Rectal smooth muscle tissue (tissue), 1 donor: ENCODE measurements around the gene THSD4.

Source experiments
- H3K27ac ChIP-seq: one replicate; pipeline ENCODE4 v1.7.0; 2013; ENCODE audit warnings: low read depth, low read length, inconsistent platforms
- H3K27me3 ChIP-seq: one replicate; pipeline ENCODE4 v1.7.0; 2013; ENCODE audit warnings: low read length; ENCODE audit not compliant: control insufficient read depth, insufficient read depth
- H3K36me3 ChIP-seq: one replicate; pipeline ENCODE4 v1.7.0; 2013; ENCODE audit warnings: low read length; ENCODE audit not compliant: control insufficient read depth, insufficient read depth
- H3K4me1 ChIP-seq: one replicate; pipeline ENCODE4 v1.7.0; 2013; ENCODE audit warnings: low read length; ENCODE audit not compliant: control insufficient read depth, insufficient read depth
- H3K4me3 ChIP-seq: one replicate; pipeline ENCODE4 v1.7.0; 2013; ENCODE audit warnings: low read length
- H3K9ac ChIP-seq: one replicate; pipeline ENCODE4 v1.7.0; 2013; ENCODE audit warnings: low read length

The THSD4 gene

DNA sequence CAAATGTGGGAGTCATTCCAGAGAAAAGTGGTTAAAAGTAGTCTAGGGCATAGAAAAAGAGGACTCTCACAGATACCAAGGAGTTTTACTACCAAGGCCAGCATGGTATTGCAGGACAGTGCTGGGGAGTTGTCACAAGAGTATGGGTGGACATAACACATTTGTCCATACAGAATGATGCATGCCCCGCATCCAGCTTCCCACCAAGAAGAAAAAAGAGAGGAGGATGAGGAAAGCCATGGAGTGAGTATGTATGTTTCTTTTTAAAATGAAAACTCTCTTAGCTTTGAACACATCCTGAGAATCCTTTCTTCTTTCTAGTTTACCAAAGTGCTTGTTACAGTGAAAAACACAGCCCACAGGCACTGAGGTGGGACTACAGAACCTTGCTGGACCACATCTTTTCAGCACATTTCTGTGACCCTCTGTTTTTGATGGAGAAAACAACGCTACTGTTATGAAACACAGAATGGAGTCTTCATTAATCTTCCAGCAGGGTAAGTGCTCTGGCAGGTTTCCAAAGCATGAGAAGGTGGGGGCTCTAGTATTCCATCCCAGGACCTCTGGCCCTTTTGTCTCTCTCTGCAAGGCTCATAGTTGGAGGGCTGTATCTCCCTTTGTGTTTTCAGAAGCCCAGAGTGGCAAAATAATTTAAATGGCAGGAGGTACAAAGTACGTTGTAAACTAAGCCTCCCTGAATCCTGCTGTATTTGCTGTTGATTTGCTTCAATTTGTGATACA is 707.8 kb downstream of the THSD4 start:
- Histone ChIP-seq H3K9ac (no peak overlapping the region), H3K4me1 (no peaks in the 10 kb centered on the region), H3K27me3 (no peaks in the 10 kb centered on the region), H3K36me3 (peaks cover 26% of the 10 kb centered on the region), H3K4me3 (no peak overlapping the region), H3K27ac (no peak overlapping the region)

DNA sequence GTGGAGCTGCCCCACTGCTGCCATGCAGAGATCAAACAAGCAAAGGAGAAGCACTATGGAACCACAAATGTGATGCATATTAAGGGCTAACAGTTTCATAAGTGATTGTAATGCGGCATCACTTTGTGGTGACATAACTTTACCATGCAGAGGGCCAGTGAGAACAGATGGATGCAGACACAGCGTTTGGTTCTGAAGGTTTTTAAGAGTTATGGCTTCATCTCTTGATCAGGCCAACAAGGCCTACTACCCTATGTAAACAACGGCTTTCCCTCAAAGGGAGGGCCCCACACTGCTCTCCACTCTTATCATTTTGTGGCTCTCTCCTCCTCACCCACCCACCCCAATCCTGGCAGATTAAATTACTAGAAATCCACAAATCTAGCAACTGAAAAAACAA is 708.5 kb downstream of the THSD4 start:
- no peaks in the 10 kb centered on the region for H3K4me1 ChIP-seq
- H3K36me3 ChIP-seq: peaks cover 27% of the 10 kb centered on the region
- H3K27me3 ChIP-seq: no peaks in the 10 kb centered on the region
- H3K27ac ChIP-seq: no peak overlapping the region
- H3K9ac ChIP-seq: no peak overlapping the region
- no peak overlapping the region for H3K4me3 ChIP-seq

DNA sequence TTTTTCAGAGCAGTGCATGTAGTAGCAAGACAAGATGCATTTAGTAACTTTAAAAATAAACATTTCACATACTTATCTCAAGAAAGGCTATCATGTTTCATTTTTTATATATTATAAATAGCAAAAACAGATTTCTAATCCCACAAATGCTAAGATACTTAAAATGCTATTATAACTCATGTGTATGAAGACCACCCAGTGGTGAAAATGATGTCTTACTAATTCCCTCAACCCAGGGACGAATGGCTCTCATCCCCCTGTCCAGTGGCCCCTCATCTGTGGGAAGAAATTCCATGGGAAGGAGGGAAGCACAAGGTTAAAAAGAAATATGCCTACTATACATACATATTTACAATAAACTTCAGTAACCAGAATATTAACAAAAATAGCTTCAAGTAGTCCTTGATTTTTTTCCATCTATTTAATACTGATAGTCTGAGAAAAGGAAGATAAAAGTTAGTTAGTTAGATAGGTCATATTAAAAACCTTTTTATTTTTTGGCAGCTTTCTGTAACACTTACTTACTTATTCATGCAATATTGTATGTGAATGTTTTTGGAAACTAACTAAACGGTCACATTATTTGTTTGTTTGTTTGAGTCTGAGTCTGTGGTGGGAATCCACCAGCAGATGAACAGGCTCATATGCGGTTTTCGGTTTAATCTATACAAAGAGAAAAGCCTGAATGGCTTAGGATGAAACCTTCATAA is 709.9 kb downstream of the THSD4 start:
- H3K27ac ChIP-seq: no peak overlapping the region
- no peak overlapping the region for H3K9ac ChIP-seq
- H3K36me3 ChIP-seq: peaks cover 31% of the 10 kb centered on the region
- H3K27me3 ChIP-seq: no peaks in the 10 kb centered on the region
- H3K4me1 ChIP-seq: no peaks in the 10 kb centered on the region
- H3K4me3 ChIP-seq: no peak overlapping the region

- Histone ChIP-seq H3K4me1 (no peaks in the 10 kb centered on the region), H3K4me3 (no peak overlapping the region), H3K9ac (no peak overlapping the region), H3K27ac (no peak overlapping the region), H3K36me3 (peaks cover 31% of the 10 kb centered on the region), H3K27me3 (no peaks in the 10 kb centered on the region)
These were observed 710.9 kb downstream of the THSD4 start for GRCh38 chr15:71826196-71826595.

- H3K36me3 ChIP-seq: peaks cover 24% of the 10 kb centered on the region
These were observed 715.7 kb downstream of the THSD4 start for GRCh38 chr15:71830981-71831380.

More at GRCh38 chr15:71830981-71831380, 715.7 kb downstream of the THSD4 start:
- no peaks in the 10 kb centered on the region for H3K4me1 ChIP-seq
- H3K4me3 ChIP-seq: no peak overlapping the region
- H3K27ac ChIP-seq: no peak overlapping the region
- H3K9ac ChIP-seq: no peak overlapping the region
- no peaks in the 10 kb centered on the region for H3K27me3 ChIP-seq
